ENCODE measurements around the gene HDAC5. TPM values are rescaled to one million over a fixed set of nuclear protein-coding genes. Genes with fewer than 3 reads are reported as not detected.

Gene HDAC5
- total RNA-seq, 4 donors from 2014 or later: 31.1 to 135 (median 68.0) TPM

DNA sequence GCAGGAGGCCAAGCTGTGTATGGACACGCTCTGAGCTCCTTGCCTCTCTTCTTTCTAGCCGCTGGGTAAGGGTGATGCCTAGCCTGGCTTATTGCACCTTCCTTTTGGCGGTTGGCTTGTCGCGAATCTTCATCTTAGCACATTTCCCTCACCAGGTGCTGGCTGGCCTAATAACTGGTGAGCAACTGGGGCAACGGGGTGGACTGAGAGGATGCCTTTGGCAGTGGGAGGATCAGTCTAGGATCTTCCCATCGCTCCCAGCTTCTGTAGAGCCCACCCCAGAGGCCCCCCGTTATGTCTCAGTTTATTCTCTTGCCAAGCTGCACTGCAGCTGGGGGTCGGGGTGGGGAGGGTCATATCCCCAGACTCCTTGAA is 48.5 kb downstream of the HDAC5 start:
- Histone ChIP-seq H3K27ac (no peak overlapping the region), H3K9me3 (no peaks in the 10 kb centered on the region), H3K4me1 (peaks cover 6 to 44% (median 23%) of the 10 kb centered on the region in 3 donors), H3K27me3 (no peaks in the 10 kb centered on the region), H3K36me3 (peaks cover 27 to 63% (median 33%) of the 10 kb centered on the region in 3 donors), H3K4me3 (no peak overlapping the region)
- TF ChIP-seq POLR2A (IDR thresholded peaks at IDR 0.05): no peak
- 84 to 86% methylated on average over 3 to 8 of the region's 9 CpGs for WGBS, 2 donors
- intact Hi-C loops (cut with DNase I): no loop called here
- DNase-seq: no peak

DNA sequence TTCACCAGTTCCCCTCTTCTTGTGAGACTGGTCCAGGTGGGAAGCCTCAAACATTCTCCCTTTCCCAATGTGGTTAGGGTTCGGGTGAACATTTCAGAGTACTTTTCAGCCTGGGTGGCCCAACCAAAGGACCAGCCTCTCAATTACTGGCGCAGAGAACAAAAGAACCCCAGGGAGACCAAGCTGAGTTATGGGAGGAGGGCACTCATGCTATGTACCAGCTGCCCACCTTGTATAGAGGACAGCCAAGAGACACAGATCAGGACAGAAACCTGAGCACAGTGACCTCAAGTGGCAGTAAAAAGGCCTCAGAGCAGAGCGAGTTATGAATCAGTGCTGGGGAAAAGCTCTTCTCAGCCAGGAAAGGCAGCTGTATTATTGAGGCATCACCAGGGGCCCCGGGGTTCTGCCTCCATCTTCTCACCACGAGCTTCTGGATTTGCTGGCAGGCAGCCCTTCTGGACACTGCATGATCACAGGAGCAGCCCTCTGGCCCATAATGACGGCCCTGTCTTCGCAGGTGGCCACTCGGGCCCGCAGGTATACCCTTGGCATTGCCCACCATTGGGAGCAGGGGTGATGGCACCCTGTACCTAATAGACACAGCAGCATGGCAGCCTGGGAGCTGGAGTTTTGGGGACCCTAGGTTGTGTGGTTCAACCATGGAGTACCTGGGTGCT is 49.1 kb downstream of the HDAC5 start:
- TF ChIP-seq CTCF (IDR thresholded peaks at IDR 0.05) (no peak), POLR2A (IDR thresholded peaks at IDR 0.05) (no peak)
- 74 to 77% methylated on average over 3 to 4 of the region's 9 CpGs for WGBS, 2 donors
- no peak overlapping the region for H3K27ac ChIP-seq
- H3K9me3 ChIP-seq: no peaks in the 10 kb centered on the region
- peaks cover 27 to 58% (median 30%) of the 10 kb centered on the region in 3 donors for H3K36me3 ChIP-seq
- H3K4me1 ChIP-seq: peaks cover 6 to 49% (median 24%) of the 10 kb centered on the region in 3 donors
- no peaks in the 10 kb centered on the region for H3K27me3 ChIP-seq
- no peak for DNase-seq
- intact Hi-C loops (cut with DNase I): no loop called here
- no peak overlapping the region for H3K4me3 ChIP-seq

- Histone ChIP-seq H3K27ac (peak overlapping the region; percentile 87 to 94 (median 90)), H3K9me3 (no peaks in the 10 kb centered on the region), H3K36me3 (peaks cover 10 to 32% (median 11%) of the 10 kb centered on the region in 3 donors), H3K4me1 (peaks cover 10 to 59% (median 21%) of the 10 kb centered on the region in 3 donors), H3K27me3 (no peaks in the 10 kb centered on the region), H3K4me3 (peak overlapping the region in 3 of 4 donors; percentile 64 to 71 (median 68))
- TF ChIP-seq POLR2A (IDR thresholded peaks at IDR 0.05) (no peak), CTCF (IDR thresholded peaks at IDR 0.05) (no peak)
- WGBS, 2 donors: 15 to 29% methylated on average over 2 of the region's 2 CpGs
- intact Hi-C loops (cut with DNase I): no loop called here
- DNase-seq: no peak
These were observed 51.7 kb downstream of the HDAC5 start for GRCh38 chr17:44071772-44072171.

- Histone ChIP-seq H3K36me3 (peaks cover 6 to 26% (median 9%) of the 10 kb centered on the region in 3 donors), H3K9me3 (no peaks in the 10 kb centered on the region), H3K27ac (peak overlapping the region; percentile 87 to 94 (median 90)), H3K27me3 (no peaks in the 10 kb centered on the region), H3K4me1 (peaks cover 13 to 59% (median 22%) of the 10 kb centered on the region in 3 donors), H3K4me3 (peak overlapping the region; percentile 50 to 71 (median 66))
- TF ChIP-seq POLR2A (IDR thresholded peaks at IDR 0.05): no peak
- no peak for TF ChIP-seq CTCF (IDR thresholded peaks at IDR 0.05)
- intact Hi-C loops (cut with DNase I): no loop called here
- WGBS, 2 donors: 4 to 7% methylated on average over 3 of the region's 3 CpGs
- DNase-seq: no peak
These were observed 52.3 kb downstream of the HDAC5 start for GRCh38 chr17:44071198-44071520.

DNA sequence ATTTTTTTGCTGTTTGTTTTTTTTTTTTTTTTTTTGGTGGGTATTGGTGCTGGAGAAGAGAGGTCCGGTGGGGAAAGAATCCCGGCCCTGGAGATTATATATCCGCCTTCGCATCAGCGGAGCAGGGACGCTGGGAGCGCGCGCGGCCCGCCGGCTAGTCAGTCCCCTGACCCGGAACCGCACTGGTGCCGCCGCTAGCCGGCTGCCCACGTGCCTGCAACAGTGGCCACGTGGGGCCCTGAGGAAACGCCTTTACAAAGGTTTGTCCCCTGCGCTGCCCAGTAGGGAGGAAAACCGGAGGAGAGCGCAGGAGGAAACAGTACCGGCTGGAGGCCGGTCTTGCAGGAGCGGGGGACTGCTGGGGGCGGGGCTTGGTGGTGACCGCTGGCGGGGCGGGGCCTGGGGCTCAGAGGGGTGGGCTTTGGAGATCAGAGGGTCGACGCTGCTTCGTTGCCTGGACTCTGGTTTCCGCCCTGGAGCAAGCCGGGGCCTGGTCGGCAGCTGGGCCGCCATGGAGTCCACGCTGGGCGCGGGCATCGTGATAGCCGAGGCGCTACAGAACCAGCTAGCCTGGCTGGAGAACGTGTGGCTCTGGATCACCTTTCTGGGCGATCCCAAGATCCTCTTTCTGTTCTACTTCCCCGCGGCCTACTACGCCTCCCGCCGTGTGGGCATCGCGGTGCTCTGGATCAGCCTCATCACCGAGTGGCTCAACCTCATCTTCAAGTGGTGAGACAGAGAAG is 52.8 kb downstream of the HDAC5 start, which contains the start of gene G6PC3:
TSS of gene G6PC3 (plus strand) at position 281 of the 743 bp plus-strand sequence. CDS start at position 512, 231 bp downstream.
- peaks cover 13 to 58% (median 22%) of the 10 kb centered on the region in 3 donors for H3K4me1 ChIP-seq
- no peaks in the 10 kb centered on the region for H3K9me3 ChIP-seq
- peak; percentile 49 for DNase-seq
- no peaks in the 10 kb centered on the region for H3K27me3 ChIP-seq
- 0 to 1% methylated on average over 9 to 14 of the region's 53 CpGs for WGBS, 2 donors
- H3K4me3 ChIP-seq: peak within 1 kb of the TSS; percentile 50 to 71 (median 66)
- peak within 1 kb of the TSS; percentile 87 to 94 (median 90) for H3K27ac ChIP-seq
- H3K36me3 ChIP-seq: peaks cover 1 to 20% (median 3%) of the 10 kb centered on the region in 3 donors
- intact Hi-C loops (cut with DNase I): no loop called here
- TF ChIP-seq CTCF (IDR thresholded peaks at IDR 0.05) (peak in 2 of 6 experiments; percentile 6 to 47), POLR2A (IDR thresholded peaks at IDR 0.05) (peak in 3 of 4 donors; percentile 41 to 75 (median 70))
